Stimulated activated CD4-positive, alpha-beta T cell treated with anti-CD3 and anti-CD28 coated beads, Interleukin-4, amount 100 ng/mL, for 48 hours (primary cell): ENCODE data around the gene PHC1.
A peak's percentile ranks its signal among the peaks of the same experiment; 100 is the strongest.
"Not testable (repeated sequence)": the region's sequence is repeated elsewhere in the genome, so short reads cannot be mapped to it uniquely, and the experiment has no call there.

ENCODE experiments used
- DNase-seq, 2 donors: peaks; one replicate each; pipeline ENCODE4 v3.0.0-alpha.2; 2020; ENCODE audit warnings: low read depth in 2 of 2

Gene PHC1

DNA sequence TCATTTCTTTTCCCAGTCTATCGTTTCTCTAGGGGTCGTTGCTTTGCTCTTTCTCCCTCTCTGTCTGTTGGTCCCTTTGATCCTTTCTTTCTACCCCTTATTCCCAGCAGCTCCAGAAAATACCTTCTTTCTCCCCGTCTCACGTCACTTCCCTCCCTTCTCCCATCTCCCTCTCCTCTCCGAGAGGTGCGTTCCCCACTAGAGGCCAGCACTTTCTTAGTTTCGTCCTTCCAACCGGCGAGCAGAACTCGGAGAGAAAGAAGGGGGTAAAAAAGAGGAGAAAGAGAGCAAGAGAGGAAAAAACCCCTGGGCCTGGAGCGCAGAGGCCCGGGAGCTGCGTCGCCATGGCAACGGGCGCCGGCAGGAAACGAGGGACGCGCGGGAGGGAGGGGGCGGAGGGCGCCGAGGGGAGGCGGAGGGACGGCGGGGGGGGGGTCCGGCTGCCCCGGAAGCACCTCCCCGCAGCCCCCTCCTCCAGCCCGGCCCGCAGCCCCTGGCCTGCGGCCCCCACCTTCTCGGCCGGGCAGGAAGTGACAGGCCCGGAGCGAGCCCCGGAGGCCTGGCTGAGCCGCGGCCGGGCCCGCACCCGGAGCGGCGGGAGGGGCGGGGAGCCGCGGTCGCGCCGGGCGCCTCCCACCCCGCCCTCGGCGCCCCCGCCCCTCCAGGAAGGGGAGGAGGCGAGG lies at the start of gene PHC1:
Gene PHC1 (plus strand): TSS at position 477 of the 683 bp plus-strand sequence. CDS start 3,169 bp downstream, outside the sequence.
- peak; percentile 47 to 73 for DNase-seq

DNA sequence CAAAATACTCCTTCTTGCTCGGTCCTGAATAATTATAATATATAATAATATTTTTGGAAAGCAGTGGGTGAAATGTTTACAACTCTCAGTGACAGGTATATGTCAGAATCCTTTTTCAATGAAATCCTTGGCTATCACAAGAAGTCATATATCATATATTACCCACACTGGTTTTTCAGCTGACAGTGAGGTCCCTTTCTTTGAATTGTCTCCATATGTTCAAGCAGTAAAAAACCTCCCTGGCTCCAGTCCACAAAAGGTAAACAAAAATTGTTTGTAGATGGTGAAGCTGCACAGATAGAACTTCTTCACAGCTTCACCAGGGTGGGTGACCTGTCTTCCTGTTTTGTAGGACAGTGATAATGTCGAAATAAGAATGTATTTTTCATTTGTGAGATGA lies 47.9 kb upstream of the PHC1 start:
- no peak for DNase-seq

- DNase-seq, result no peak
These were observed 47.3 kb upstream of the PHC1 start for GRCh38 chr12:8867009-8867408.

DNA sequence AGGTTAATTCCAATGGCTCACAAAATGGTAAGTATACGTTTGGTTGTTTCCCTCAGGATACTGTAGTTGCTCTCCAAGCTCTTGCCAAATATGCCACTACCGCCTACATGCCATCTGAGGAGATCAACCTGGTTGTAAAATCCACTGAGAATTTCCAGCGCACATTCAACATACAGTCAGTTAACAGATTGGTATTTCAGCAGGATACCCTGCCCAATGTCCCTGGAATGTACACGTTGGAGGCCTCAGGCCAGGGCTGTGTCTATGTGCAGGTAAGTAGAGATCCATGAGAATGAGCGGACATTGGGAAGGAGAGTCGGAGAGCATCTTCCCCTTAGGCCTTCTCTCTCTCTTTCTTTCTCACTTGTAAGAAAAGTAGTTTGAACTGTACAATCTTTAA lies 46.5 kb upstream of the PHC1 start:
- DNase-seq, result no peak

DNA sequence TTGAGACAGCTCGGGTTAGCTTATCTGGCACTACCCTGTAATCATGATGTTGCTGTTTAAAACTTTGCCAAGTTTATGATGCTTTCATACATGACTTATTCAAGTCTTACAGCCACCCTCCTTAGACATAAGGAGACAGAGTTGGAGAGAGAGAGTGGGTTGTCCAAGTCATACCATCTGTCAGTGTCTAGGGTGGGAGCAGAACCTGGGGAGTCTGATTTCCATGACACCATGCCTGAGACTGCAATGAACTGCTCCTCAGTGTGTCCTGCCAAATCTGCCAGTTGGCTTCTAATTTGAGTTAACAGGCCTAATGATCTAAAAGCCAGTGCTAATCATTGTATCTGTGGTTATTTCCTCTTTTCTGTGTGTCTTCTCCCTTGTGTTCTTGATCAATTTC lies 43.7 kb upstream of the PHC1 start:
- DNase-seq, result no peak

DNA sequence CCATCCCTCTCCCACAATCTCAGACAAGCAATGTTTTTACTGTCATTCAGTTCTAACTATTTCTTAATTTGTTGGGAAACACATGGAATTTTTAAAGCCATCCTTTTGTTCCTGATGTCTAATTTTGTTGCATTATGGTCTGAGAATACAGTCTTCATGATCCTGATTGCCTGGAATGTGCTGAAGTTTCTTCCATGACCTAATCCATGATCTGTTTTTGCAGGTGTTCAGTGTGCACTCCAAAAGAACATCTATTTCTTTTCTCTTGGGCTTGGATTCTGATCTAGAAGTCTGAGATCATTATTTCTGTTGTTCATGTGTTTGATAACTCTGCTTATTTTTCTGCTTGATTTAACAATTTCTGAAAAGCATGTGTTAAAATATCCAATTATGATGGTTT lies 43.2 kb upstream of the PHC1 start:
- no peak for DNase-seq

DNA sequence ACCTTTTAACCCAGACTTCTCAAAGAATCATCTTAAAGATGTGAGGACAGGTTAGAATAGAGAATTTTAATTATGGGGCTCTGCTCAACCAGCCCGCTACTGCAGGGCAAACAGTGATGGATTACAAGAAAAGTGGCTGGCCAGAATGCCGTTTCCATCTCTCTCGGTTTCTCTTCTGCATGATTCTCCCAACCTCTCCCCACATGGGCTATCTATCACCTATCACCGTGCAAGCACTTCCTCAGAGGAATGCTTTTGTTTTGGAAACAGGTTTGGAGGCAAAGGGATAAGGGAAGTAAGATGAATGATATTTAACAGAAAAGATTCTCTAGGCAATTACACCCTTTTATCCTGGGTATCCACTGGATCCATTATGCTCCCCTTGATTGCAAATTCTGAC lies 37.4 kb upstream of the PHC1 start:
- no peak for DNase-seq

DNA sequence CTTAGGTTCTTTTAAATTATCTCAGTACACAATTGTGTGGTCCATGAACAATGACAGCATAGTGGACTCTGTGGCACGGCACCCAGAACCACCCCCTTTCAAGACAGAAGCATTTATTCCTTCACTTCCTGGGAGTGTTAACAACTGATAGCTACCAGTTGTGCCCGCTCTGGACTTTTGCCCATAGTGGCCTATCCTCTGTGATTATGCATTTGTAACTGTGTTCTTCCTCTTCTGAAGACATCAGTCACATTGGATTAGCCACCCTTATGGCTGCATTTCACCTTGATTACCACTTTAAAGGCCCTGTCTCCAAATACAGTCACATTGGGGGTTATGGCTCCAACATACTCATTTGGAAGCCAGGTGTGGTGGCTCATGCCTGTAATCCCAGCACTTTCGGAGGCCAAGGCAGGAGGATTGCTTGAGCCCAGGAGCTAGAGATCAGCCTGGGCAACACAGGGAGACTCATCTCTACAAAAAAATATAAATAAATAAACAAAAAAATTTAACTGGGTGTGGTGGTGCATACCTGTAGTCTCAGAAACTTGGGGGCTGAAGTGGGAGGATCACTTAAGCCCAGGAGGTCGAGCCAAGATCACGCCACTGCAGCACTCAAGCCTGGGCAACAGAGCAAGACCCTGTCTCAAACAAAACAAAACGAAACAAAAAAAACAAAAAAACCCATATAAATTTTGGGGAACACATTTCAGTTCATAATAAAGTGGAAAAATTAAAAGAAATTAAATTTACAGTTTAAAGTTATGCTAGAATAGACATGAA lies 27.6 kb upstream of the PHC1 start:
- no peak for DNase-seq

DNA sequence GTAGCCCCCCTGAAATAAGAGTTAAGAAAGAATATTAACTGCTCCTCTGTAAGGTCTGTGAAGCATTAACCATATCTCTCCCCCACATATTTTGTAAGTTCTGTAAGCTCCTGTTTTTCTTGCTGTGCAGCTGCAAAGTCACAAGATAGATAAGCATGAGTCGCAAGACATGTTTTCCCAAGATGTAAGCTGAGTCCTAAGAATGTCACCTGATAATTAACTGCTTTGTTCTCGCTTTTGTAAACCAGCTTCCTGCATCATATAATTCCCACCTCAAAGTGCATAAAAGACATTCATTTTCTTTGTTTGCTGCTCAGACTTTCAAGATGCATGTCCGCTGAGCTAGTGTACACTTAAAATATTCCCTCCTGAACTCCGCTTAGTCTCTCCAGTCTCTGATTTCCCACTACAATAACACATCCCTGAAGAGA lies 27.0 kb upstream of the PHC1 start:
- DNase-seq, result no peak

DNA sequence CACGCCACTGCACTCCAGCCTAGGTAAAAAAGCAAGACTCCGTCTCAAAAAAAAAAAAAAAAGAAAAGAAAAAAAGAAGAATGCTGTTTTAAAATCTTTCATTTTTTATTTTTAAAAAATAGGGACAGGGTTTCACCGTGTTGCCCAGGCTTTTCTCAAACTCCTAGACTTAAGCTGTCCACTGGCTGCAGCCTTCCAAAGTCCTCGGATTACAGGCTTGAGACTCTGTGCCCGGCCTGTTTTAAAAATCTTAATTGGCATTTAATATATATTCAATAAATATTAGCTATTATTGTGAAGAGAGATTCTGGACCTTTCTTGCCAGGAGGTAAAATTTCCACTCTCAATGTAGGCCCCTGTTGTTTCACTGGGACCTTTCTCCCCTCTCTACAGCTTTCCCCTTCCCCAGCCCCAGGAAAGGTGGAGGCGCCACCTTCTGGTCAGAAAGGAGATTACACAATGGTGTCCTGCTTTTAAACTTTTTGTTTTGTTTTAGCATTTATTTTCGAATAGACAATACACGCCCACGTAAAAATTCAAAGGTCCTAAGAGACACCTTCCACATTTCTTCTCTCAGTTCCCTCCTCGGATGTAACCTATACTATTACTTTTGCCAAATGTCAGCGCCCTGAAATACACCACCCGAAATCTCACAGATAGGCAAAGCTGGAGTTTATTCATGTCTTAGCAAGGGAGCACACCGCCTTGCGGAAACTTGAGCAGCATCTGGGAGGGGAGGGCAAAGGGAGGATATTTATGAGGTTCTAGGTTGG lies 23.8 kb upstream of the PHC1 start:
- DNase-seq, result peak; percentile 32 to 45

GRCh38 chr12:8891976-8892375 lies 22.3 kb upstream of the PHC1 start:
- DNase-seq, result no peak

- no peak for DNase-seq
These were observed 19.9 kb upstream of the PHC1 start for GRCh38 chr12:8894378-8894777.

- DNase-seq, result no peak
These were observed 19.3 kb upstream of the PHC1 start for GRCh38 chr12:8894986-8895385.

GRCh38 chr12:8897081-8897480 lies 17.2 kb upstream of the PHC1 start:
- no peak for DNase-seq

DNA sequence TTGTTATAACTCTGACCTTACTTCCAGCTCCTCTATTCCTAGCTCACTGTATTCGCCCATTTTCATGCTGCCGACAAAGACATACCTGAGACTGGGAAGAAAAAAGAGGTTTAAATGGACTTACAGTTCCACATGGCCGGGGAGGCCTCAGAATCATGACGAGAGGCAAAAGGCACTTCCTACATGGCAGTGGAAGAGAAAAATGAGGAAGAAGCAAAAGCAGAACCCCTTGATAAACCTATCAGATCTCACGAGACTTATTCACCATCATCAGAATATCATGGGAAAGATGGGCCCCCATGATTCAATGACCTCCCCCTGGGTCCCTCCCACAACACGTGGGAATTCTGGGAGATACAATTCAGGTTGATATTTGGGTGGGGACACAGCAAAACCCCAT lies 14.5 kb upstream of the PHC1 start:
- DNase-seq, result no peak

DNA sequence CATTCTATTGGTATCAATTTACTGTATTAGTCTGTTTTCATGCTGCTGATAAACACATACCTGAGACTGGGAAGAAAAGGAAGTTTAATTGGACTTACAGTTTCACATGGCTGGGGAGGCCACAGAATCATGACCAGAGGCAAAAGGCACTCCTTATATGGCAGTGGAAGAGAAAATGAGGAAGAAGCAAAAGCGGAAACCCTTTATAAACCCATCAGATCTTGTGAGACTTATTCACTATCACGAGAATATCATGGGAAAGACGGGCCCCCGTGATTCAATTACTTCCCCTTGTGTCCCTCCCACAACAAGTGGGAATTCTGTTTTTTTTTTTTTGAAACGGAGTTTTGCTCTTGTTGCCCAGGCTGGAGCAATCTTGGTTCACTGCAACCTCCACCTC lies 11.6 kb upstream of the PHC1 start:
- not testable (repeated sequence) for DNase-seq

DNA sequence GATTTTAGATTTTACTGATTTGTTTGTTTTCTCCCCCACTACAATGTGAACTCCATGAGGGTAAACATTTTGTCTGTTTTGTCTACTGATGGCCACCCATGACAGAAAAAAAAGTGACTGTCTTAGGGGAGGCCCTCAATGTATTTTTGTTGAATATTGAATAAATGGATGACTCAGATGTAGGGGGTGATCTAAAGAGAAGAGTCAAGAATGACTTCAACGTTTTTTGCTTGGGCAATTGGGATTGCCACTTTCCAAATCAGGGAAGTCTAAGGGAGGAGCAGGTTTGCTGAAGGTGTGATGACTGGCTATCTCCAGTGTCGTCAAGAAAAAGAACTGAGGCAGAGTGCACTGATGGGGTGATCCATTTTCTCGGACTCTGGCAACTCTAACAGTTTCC lies 10.7 kb upstream of the PHC1 start:
- no peak for DNase-seq

- no peak for DNase-seq
These were observed 9.6 kb upstream of the PHC1 start for GRCh38 chr12:8904665-8905064.

DNA sequence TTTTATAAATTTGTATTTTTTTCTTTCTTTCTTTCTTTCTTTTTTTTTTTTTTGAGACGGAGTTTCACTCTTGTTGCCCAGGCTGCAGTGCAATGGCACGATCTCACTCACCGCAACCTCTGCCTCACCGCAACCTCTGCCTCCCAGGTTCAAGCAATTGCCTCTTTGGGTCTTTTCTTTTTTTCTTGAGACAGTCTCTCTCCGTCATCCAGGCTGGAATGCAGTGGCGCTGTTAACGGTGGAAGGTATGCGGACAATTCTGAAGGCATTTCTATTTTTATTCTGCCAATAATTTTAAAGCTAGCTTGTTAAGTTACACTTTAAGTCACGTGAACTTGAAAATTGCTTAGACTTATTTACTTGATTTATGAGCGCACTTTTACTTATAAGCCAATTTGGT lies 8.8 kb upstream of the PHC1 start:
- no peak for DNase-seq

- no peak for DNase-seq
These were observed 7.8 kb upstream of the PHC1 start for GRCh38 chr12:8906266-8907180.

DNA sequence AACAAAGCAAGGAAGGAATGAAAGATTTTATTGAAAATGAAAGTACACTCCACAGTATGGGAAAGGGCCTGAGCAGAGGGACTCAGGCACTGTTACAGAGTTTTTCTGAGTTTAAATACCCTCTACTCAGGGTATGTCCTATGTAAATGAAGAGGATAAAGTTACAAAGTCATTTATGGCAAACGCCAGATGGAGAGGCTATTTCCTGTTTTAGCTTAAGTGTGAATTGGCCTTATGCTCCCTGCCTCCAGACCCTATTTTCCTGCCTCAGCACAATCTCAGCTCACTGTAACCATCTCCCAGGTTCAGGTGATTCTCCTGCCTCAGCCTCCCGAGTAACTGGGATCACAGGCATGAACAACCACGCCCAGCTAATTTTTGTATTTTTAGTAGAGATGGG lies 6.8 kb upstream of the PHC1 start:
- DNase-seq, result no peak

GRCh38 chr12:8909752-8910151 lies 4.6 kb upstream of the PHC1 start:
- no peak for DNase-seq
